Activated B cell treated with CpG ODN at 0.5 μM for 24 hours (primary cell): ENCODE measurements around the gene PRKAA1. TPM values are rescaled to one million over a fixed set of nuclear protein-coding genes. Genes with fewer than 3 reads are reported as not detected.

Experiments used
- ATAC-seq: fragments of 200-7000 bp; cut with Tn5 transposase; one replicate; pipeline ENCODE4 v1.10.0; 2021; ENCODE audit warnings: low read depth, mild to moderate bottlenecking, moderate library complexity
- CTCF ChIA-PET: fragments of 350-600 bp; sonication (Branson Sonifier 250); formaldehyde crosslinking; loops from one replicate; lab custom pipeline; 2021; ENCODE audit warnings: antibody characterized with exemption; lab: Charles Lee
- POLR2A ChIA-PET: fragments of 350-600 bp; sonication (Branson Sonifier 250); formaldehyde crosslinking; loops from one replicate; lab custom pipeline; 2021; ENCODE audit warnings: antibody characterized with exemption; lab: Charles Lee
- DNase-seq: peaks from one replicate; pipeline ENCODE4 v3.0.0; 2022
- H3K27ac Mint-ChIP-seq: one replicate; pipeline ENCODE4 v1.8.0; 2020; ENCODE audit warnings: mixed read lengths
- H3K27me3 Mint-ChIP-seq: one replicate; pipeline ENCODE4 v1.8.0; 2021; ENCODE audit warnings: mixed read lengths
- H3K36me3 Mint-ChIP-seq: one replicate; pipeline ENCODE4 v1.8.0; 2021; ENCODE audit warnings: low read depth, mixed read lengths
- H3K4me1 Mint-ChIP-seq: one replicate; pipeline ENCODE4 v1.8.0; 2021; ENCODE audit warnings: mixed read lengths
- H3K4me3 Mint-ChIP-seq: one replicate; pipeline ENCODE4 v1.8.0; 2020; ENCODE audit warnings: mild to moderate bottlenecking, mixed read lengths
- H3K9me3 Mint-ChIP-seq: one replicate; pipeline ENCODE4 v1.8.0; 2020; ENCODE audit warnings: mixed read lengths
- CTCF ChIP-seq: fragments of 200-600 bp; IDR thresholded peaks from one replicate; pipeline ENCODE4 v1.8.0; 2022; ENCODE audit warnings: antibody characterized with exemption, mild to moderate bottlenecking
- intact Hi-C: fragments of 100-400 bp; cut with micrococcal nuclease; formaldehyde crosslinking; loops from one replicate; pipeline ENCODE4 v1.15.1; 2024
- total RNA-seq: library from RNA; stranded (reverse); gene quantifications from 2 replicates; pipeline ENCODE4 v1.2.3, GENCODE V29; 2022

Gene PRKAA1
- total RNA-seq, 1 donor from 2014 or later = 69.4 TPM

GRCh38 chr5:40823459-40823858 is 25.3 kb upstream of the PRKAA1 start:
- Mint-ChIP-seq H3K27ac (no peak overlapping the region), H3K4me1 (peaks cover 3% of the 10 kb centered on the region), H3K36me3 (peaks cover 32% of the 10 kb centered on the region), H3K4me3 (no peak overlapping the region), H3K27me3 (no peaks in the 10 kb centered on the region), H3K9me3 (no peaks in the 10 kb centered on the region)
- ATAC-seq (no peak), DNase-seq (no peak)
- TF ChIP-seq CTCF = no peak
- intact Hi-C loops = no loop called here
- CTCF ChIA-PET = no interaction called here
- POLR2A ChIA-PET = interaction anchor here (0.6 to 1.2 kb wide), 3 partner anchors 12 to 71 kb away, joined by 3 to 7 read pairs (median 3); partner anchors contain the start of gene RPL37

GRCh38 chr5:40813698-40814281 is 15.6 kb upstream of the PRKAA1 start:
- Mint-ChIP-seq H3K36me3 (no peaks in the 10 kb centered on the region), H3K4me1 (no peaks in the 10 kb centered on the region), H3K9me3 (no peaks in the 10 kb centered on the region), H3K27ac (no peak overlapping the region), H3K27me3 (no peaks in the 10 kb centered on the region), H3K4me3 (no peak overlapping the region)
- no peak for TF ChIP-seq CTCF
- ATAC-seq = no peak
- ChIA-PET CTCF (no interaction called here), POLR2A (no interaction called here)
- DNase-seq = no peak
- intact Hi-C loops = no loop called here

- intact Hi-C loops = no loop called here
- POLR2A ChIA-PET = interaction anchor here (0.6 kb wide), 2 partner anchors 18 to 587 kb away, joined by 3 read pairs; no protein-coding TSS in a partner anchor
- no peaks in the 10 kb centered on the region for H3K27me3 Mint-ChIP-seq
Observed at GRCh38 chr5:40812125-40812524, 14.0 kb upstream of the PRKAA1 start.

DNA sequence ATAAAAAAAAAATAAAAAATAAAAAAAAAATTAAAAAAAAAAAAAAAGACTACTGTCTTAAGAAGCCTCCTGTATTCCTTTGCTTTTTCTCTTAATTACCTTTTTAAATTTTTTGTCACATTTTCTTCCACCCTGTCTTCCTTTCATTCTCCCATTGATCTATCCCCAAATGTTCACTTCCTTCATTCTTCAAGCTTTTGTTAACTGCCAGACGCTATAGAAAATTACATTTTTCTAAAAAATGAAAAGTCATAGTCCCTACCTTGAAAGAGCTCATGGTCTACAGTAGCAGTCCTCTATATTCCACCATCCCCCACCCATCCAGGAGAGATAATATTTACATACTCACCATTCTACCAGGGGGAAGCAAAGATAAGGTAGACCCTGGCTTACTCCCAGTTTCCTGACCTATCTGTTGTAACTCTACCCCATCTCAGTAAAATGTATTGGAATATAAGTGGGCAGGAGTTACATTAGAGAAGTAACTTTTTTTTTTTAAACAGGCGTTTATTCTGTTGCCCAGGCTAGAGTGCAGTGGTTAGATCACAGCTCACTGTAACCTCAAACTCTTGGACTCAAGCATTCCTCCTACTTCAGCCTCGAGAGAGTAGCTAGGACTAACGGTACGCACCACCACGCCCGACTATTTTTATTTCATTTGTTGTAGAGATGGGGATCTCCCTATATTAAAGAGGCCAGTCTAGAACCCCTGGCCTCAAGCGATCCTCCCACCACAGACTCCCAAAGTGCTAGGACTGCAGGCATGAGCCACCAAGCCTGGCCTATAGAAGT is 3.8 kb upstream of the PRKAA1 start:
- Mint-ChIP-seq H3K9me3 (no peaks in the 10 kb centered on the region), H3K27ac (no peak overlapping the region), H3K4me3 (no peak overlapping the region), H3K27me3 (no peaks in the 10 kb centered on the region), H3K36me3 (peaks cover 4% of the 10 kb centered on the region), H3K4me1 (peaks cover 13% of the 10 kb centered on the region)
- DNase-seq = no peak
- ChIA-PET POLR2A (no interaction called here), CTCF (interaction anchor here (1.4 kb wide), 1 partner anchor 12 kb away, joined by 3 read pairs; no protein-coding TSS in a partner anchor)
- intact Hi-C loops = no loop called here
- TF ChIP-seq CTCF = no peak
- no peak for ATAC-seq

More at GRCh38 chr5:40812125-40812524, 14.0 kb upstream of the PRKAA1 start:
- no peak for ATAC-seq
- CTCF ChIA-PET = no interaction called here
- Mint-ChIP-seq H3K36me3 (no peaks in the 10 kb centered on the region), H3K4me3 (no peak overlapping the region), H3K4me1 (no peaks in the 10 kb centered on the region), H3K9me3 (no peaks in the 10 kb centered on the region), H3K27ac (no peak overlapping the region)
- DNase-seq = no peak
- no peak for TF ChIP-seq CTCF

- peaks cover 15% of the 10 kb centered on the region for H3K36me3 Mint-ChIP-seq
- H3K27me3 Mint-ChIP-seq = no peaks in the 10 kb centered on the region
- no peaks in the 10 kb centered on the region for H3K9me3 Mint-ChIP-seq
- no peak for ATAC-seq
- peak overlapping the region; percentile 91 for H3K4me3 Mint-ChIP-seq
- ChIA-PET POLR2A (interaction anchor here (0.6 to 1.0 kb wide), 5 partner anchors 8 to 42 kb away, joined by 3 to 7 read pairs (median 5); partner anchors contain the start of gene CARD6), CTCF (interaction anchor here (1.1 kb wide), 1 partner anchor 34 kb away, joined by 4 read pairs; no protein-coding TSS in a partner anchor)
- no peak for DNase-seq
- TF ChIP-seq CTCF = no peak
- H3K4me1 Mint-ChIP-seq = peaks cover 36% of the 10 kb centered on the region
- intact Hi-C loops = no loop called here
- H3K27ac Mint-ChIP-seq = no peak overlapping the region
Observed at GRCh38 chr5:40799258-40799657, 1.1 kb upstream of the PRKAA1 start.
